WTC11 (cell line): ENCODE measurements around the gene NFKBIE. TPM values are rescaled to one million over a fixed set of nuclear protein-coding genes. Genes with fewer than 3 reads are reported as not detected.

Experiments
- CREB1 ChIP-seq: sonication (generic); formaldehyde crosslinking; IDR thresholded peaks from 2 replicates; pipeline ENCODE4 v1.8.0; 2023; ENCODE audit warnings: mild to moderate bottlenecking, missing genetic modification reagents
- FOXJ3 ChIP-seq: sonication (generic); formaldehyde crosslinking; IDR thresholded peaks from 2 replicates; pipeline ENCODE4 v1.9.0; 2021; ENCODE audit warnings: missing genetic modification reagents, mild to moderate bottlenecking, borderline replicate concordance
- MXD4 ChIP-seq: fragments of 250-450 bp; sonication (Bioruptor Pico); IDR thresholded peaks from 2 replicates; pipeline ENCODE4 v1.8.0; 2021; ENCODE audit warnings: mild to moderate bottlenecking, moderate library complexity, borderline replicate concordance
- MYBL2 ChIP-seq: sonication (generic); formaldehyde crosslinking; IDR thresholded peaks from 2 replicates; pipeline ENCODE4 v1.8.1; 2023; ENCODE audit warnings: mild to moderate bottlenecking, moderate library complexity, missing genetic modification reagents
- NFATC4 ChIP-seq: fragments of 250-450 bp; sonication (Bioruptor Pico); IDR thresholded peaks from 2 replicates; pipeline ENCODE4 v1.9.0; 2021; ENCODE audit warnings: mild to moderate bottlenecking
- NR1H2 ChIP-seq: sonication (generic); formaldehyde crosslinking; IDR thresholded peaks from 2 replicates; pipeline ENCODE4 v1.9.0; 2021; ENCODE audit warnings: mild to moderate bottlenecking, moderate library complexity, missing genetic modification reagents
- SMAD4 ChIP-seq: sonication (generic); formaldehyde crosslinking; IDR thresholded peaks from 2 replicates; pipeline ENCODE4 v1.8.0; 2022; ENCODE audit warnings: mild to moderate bottlenecking, missing genetic modification reagents
- SOX15 ChIP-seq: fragments of 250-450 bp; sonication (Bioruptor Pico); IDR thresholded peaks from 2 replicates; pipeline ENCODE4 v1.9.0; 2021; ENCODE audit warnings: mild to moderate bottlenecking
- total RNA-seq: library from RNA; stranded (reverse); gene quantifications from 3 replicates; pipeline ENCODE4 v1.2.3, GENCODE V29; 2021
- TF ChIP-seq, protein P1 (sequence below): sonication (generic); formaldehyde crosslinking; IDR thresholded peaks from 2 replicates; pipeline ENCODE4 v1.8.1; 2022; ENCODE audit warnings: mild to moderate bottlenecking, missing genetic modification reagents, moderate library complexity, borderline replicate concordance
- TF ChIP-seq, protein P2 (sequence below): sonication (generic); formaldehyde crosslinking; IDR thresholded peaks from 2 replicates; pipeline ENCODE4 v1.8.1; 2023; ENCODE audit warnings: mild to moderate bottlenecking, missing genetic modification reagents, moderate library complexity
- TF ChIP-seq, protein P3 (sequence below): fragments of 250-450 bp; sonication (Bioruptor Pico); IDR thresholded peaks from 2 replicates; pipeline ENCODE4 v1.9.0; 2021; ENCODE audit warnings: mild to moderate bottlenecking, borderline replicate concordance
- TF ChIP-seq, protein P4 (sequence below): sonication (generic); formaldehyde crosslinking; IDR thresholded peaks from 2 replicates; pipeline ENCODE4 v1.8.1; 2023; ENCODE audit warnings: mild to moderate bottlenecking, missing genetic modification reagents, moderate library complexity
- TF ChIP-seq, protein P5 (sequence below): sonication (generic); formaldehyde crosslinking; IDR thresholded peaks from 2 replicates; pipeline ENCODE4 v1.8.1; 2023; ENCODE audit warnings: mild to moderate bottlenecking, missing genetic modification reagents, borderline replicate concordance
- TF ChIP-seq, protein P6 (sequence below): sonication (generic); formaldehyde crosslinking; IDR thresholded peaks from 2 replicates; pipeline ENCODE4 v1.8.0; 2023; ENCODE audit warnings: missing genetic modification reagents, mild to moderate bottlenecking, borderline replicate concordance
- TF ChIP-seq, protein P7 (sequence below): sonication (generic); formaldehyde crosslinking; IDR thresholded peaks from 2 replicates; pipeline ENCODE4 v1.8.0; 2023; ENCODE audit warnings: missing genetic modification reagents
- TF ChIP-seq, protein P8 (sequence below): fragments of 250-450 bp; sonication (Bioruptor Pico); IDR thresholded peaks from 2 replicates; pipeline ENCODE4 v2.1.2; 2022; ENCODE audit warnings: mild to moderate bottlenecking, moderate library complexity
- TF ChIP-seq, protein P9 (sequence below): sonication (generic); formaldehyde crosslinking; conservative IDR thresholded peaks from 2 replicates; pipeline ENCODE4 v1.8.1; 2022; ENCODE audit warnings: mild to moderate bottlenecking, missing genetic modification reagents

Gene NFKBIE
- total RNA-seq, 1 experiment from 2014 or later = 10.3 TPM

DNA sequence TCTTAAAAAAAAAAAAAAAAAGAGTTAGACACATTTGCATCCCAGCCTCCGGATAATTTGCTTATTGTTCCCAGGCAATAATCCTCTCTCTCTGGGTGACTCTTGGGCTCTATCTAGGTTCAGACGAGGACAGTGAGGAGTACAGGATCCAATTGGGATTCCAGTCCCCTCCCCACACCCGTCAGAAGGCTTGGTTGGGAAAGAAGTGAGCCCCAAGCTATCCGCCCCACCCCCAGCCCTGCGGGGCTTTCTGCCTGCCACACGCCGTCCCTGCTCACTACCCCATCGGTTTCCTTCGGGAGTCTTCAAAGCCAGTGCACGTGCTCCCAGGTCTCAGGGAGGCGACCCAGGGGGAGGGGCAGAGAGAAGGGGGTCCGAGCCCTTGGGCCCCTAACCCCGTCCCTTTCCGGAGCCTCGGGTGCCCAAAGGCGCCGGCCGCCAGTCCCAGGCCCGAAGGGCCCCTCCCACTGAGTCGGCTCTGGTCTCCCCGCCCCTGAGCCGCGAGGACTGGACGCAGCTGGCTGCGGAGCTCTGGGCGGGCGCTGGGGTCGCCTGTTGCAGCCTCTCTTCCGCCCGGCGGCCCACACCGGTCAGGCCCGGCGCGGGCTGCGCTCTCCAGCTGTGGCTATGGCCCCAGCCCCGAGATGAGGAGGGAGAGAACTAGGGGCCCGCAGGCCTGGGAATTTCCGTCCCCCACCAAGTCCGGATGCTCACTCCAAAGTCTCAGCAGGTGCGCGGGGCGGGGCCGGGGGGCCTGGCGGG is 46.1 kb downstream of the NFKBIE start (continued):
- TF ChIP-seq, protein P1, sequence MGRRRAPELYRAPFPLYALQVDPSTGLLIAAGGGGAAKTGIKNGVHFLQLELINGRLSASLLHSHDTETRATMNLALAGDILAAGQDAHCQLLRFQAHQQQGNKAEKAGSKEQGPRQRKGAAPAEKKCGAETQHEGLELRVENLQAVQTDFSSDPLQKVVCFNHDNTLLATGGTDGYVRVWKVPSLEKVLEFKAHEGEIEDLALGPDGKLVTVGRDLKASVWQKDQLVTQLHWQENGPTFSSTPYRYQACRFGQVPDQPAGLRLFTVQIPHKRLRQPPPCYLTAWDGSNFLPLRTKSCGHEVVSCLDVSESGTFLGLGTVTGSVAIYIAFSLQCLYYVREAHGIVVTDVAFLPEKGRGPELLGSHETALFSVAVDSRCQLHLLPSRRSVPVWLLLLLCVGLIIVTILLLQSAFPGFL (CRISPR knock-in tag) = no peak
- TF ChIP-seq, protein P2, sequence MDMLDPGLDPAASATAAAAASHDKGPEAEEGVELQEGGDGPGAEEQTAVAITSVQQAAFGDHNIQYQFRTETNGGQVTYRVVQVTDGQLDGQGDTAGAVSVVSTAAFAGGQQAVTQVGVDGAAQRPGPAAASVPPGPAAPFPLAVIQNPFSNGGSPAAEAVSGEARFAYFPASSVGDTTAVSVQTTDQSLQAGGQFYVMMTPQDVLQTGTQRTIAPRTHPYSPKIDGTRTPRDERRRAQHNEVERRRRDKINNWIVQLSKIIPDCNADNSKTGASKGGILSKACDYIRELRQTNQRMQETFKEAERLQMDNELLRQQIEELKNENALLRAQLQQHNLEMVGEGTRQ (CRISPR knock-in tag) = no peak
- TF ChIP-seq NR1H2 (CRISPR knock-in tag) (no peak), MXD4 (CRISPR knock-in tag) (no peak), SOX15 (CRISPR knock-in tag) (no peak), SMAD4 (CRISPR knock-in tag) (no peak), CREB1 (0 out of 2 replicates have a peak, but pooled peaks have one; percentile 49), MYBL2 (CRISPR knock-in tag) (peak; percentile 68; the same call in 1 of the 2 replicates), NFATC4 (no peak), FOXJ3 (CRISPR knock-in tag) (no peak)
- TF ChIP-seq, protein P3, sequence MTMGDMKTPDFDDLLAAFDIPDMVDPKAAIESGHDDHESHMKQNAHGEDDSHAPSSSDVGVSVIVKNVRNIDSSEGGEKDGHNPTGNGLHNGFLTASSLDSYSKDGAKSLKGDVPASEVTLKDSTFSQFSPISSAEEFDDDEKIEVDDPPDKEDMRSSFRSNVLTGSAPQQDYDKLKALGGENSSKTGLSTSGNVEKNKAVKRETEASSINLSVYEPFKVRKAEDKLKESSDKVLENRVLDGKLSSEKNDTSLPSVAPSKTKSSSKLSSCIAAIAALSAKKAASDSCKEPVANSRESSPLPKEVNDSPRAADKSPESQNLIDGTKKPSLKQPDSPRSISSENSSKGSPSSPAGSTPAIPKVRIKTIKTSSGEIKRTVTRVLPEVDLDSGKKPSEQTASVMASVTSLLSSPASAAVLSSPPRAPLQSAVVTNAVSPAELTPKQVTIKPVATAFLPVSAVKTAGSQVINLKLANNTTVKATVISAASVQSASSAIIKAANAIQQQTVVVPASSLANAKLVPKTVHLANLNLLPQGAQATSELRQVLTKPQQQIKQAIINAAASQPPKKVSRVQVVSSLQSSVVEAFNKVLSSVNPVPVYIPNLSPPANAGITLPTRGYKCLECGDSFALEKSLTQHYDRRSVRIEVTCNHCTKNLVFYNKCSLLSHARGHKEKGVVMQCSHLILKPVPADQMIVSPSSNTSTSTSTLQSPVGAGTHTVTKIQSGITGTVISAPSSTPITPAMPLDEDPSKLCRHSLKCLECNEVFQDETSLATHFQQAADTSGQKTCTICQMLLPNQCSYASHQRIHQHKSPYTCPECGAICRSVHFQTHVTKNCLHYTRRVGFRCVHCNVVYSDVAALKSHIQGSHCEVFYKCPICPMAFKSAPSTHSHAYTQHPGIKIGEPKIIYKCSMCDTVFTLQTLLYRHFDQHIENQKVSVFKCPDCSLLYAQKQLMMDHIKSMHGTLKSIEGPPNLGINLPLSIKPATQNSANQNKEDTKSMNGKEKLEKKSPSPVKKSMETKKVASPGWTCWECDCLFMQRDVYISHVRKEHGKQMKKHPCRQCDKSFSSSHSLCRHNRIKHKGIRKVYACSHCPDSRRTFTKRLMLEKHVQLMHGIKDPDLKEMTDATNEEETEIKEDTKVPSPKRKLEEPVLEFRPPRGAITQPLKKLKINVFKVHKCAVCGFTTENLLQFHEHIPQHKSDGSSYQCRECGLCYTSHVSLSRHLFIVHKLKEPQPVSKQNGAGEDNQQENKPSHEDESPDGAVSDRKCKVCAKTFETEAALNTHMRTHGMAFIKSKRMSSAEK (CRISPR knock-in tag) = no peak
- TF ChIP-seq, protein P4, sequence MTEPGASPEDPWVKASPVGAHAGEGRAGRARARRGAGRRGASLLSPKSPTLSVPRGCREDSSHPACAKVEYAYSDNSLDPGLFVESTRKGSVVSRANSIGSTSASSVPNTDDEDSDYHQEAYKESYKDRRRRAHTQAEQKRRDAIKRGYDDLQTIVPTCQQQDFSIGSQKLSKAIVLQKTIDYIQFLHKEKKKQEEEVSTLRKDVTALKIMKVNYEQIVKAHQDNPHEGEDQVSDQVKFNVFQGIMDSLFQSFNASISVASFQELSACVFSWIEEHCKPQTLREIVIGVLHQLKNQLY (CRISPR knock-in tag) = no peak
- TF ChIP-seq, protein P5, sequence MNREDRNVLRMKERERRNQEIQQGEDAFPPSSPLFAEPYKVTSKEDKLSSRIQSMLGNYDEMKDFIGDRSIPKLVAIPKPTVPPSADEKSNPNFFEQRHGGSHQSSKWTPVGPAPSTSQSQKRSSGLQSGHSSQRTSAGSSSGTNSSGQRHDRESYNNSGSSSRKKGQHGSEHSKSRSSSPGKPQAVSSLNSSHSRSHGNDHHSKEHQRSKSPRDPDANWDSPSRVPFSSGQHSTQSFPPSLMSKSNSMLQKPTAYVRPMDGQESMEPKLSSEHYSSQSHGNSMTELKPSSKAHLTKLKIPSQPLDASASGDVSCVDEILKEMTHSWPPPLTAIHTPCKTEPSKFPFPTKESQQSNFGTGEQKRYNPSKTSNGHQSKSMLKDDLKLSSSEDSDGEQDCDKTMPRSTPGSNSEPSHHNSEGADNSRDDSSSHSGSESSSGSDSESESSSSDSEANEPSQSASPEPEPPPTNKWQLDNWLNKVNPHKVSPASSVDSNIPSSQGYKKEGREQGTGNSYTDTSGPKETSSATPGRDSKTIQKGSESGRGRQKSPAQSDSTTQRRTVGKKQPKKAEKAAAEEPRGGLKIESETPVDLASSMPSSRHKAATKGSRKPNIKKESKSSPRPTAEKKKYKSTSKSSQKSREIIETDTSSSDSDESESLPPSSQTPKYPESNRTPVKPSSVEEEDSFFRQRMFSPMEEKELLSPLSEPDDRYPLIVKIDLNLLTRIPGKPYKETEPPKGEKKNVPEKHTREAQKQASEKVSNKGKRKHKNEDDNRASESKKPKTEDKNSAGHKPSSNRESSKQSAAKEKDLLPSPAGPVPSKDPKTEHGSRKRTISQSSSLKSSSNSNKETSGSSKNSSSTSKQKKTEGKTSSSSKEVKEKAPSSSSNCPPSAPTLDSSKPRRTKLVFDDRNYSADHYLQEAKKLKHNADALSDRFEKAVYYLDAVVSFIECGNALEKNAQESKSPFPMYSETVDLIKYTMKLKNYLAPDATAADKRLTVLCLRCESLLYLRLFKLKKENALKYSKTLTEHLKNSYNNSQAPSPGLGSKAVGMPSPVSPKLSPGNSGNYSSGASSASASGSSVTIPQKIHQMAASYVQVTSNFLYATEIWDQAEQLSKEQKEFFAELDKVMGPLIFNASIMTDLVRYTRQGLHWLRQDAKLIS (CRISPR knock-in tag) = no peak; the same call in 1 of the 2 replicates
- TF ChIP-seq, protein P6, sequence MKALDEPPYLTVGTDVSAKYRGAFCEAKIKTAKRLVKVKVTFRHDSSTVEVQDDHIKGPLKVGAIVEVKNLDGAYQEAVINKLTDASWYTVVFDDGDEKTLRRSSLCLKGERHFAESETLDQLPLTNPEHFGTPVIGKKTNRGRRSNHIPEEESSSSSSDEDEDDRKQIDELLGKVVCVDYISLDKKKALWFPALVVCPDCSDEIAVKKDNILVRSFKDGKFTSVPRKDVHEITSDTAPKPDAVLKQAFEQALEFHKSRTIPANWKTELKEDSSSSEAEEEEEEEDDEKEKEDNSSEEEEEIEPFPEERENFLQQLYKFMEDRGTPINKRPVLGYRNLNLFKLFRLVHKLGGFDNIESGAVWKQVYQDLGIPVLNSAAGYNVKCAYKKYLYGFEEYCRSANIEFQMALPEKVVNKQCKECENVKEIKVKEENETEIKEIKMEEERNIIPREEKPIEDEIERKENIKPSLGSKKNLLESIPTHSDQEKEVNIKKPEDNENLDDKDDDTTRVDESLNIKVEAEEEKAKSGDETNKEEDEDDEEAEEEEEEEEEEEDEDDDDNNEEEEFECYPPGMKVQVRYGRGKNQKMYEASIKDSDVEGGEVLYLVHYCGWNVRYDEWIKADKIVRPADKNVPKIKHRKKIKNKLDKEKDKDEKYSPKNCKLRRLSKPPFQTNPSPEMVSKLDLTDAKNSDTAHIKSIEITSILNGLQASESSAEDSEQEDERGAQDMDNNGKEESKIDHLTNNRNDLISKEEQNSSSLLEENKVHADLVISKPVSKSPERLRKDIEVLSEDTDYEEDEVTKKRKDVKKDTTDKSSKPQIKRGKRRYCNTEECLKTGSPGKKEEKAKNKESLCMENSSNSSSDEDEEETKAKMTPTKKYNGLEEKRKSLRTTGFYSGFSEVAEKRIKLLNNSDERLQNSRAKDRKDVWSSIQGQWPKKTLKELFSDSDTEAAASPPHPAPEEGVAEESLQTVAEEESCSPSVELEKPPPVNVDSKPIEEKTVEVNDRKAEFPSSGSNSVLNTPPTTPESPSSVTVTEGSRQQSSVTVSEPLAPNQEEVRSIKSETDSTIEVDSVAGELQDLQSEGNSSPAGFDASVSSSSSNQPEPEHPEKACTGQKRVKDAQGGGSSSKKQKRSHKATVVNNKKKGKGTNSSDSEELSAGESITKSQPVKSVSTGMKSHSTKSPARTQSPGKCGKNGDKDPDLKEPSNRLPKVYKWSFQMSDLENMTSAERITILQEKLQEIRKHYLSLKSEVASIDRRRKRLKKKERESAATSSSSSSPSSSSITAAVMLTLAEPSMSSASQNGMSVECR (CRISPR knock-in tag) = no peak; the same call in 1 of the 2 replicates
- TF ChIP-seq, protein P7, sequence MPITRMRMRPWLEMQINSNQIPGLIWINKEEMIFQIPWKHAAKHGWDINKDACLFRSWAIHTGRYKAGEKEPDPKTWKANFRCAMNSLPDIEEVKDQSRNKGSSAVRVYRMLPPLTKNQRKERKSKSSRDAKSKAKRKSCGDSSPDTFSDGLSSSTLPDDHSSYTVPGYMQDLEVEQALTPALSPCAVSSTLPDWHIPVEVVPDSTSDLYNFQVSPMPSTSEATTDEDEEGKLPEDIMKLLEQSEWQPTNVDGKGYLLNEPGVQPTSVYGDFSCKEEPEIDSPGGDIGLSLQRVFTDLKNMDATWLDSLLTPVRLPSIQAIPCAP (CRISPR knock-in tag) = no peak; the same call in 1 of the 2 replicates
- TF ChIP-seq, protein P8, sequence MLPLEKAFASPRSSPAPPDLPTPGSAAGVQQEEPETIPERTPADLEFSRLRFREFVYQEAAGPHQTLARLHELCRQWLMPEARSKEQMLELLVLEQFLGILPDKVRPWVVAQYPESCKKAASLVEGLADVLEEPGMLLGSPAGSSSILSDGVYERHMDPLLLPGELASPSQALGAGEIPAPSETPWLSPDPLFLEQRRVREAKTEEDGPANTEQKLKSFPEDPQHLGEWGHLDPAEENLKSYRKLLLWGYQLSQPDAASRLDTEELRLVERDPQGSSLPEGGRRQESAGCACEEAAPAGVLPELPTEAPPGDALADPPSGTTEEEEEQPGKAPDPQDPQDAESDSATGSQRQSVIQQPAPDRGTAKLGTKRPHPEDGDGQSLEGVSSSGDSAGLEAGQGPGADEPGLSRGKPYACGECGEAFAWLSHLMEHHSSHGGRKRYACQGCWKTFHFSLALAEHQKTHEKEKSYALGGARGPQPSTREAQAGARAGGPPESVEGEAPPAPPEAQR (CRISPR knock-in tag) = no peak
- TF ChIP-seq, protein P9, sequence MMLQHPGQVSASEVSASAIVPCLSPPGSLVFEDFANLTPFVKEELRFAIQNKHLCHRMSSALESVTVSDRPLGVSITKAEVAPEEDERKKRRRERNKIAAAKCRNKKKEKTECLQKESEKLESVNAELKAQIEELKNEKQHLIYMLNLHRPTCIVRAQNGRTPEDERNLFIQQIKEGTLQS (CRISPR knock-in tag) = no peak
